GM12872 (cell line): ENCODE results near the gene EDN1.

Experiments used
- CTCF ChIP-seq: IDR thresholded peaks from 3 replicates; pipeline ENCODE4 v1.5.1; 2011; ENCODE audit warnings: low read depth, mild to moderate bottlenecking, low read length, moderate library complexity; ENCODE audit not compliant: insufficient read depth

The EDN1 gene

GRCh38 chr6:12289933-12290820 is at the start of gene EDN1:
EDN1 (plus strand) TSS chr6:12290361; CDS start chr6:12290630, 269 bp downstream.
- peak; percentile 63 for TF ChIP-seq CTCF

- no peak for TF ChIP-seq CTCF
Observed at GRCh38 chr6:12241493-12242175, 48.5 kb upstream of the EDN1 start.

GRCh38 chr6:12243169-12243568 is 47.0 kb upstream of the EDN1 start:
- TF ChIP-seq CTCF, result no peak

- no peak for TF ChIP-seq CTCF
Observed at GRCh38 chr6:12245360-12245759, 44.8 kb upstream of the EDN1 start.

- TF ChIP-seq CTCF, result no peak
Observed at GRCh38 chr6:12245763-12246718, 44.1 kb upstream of the EDN1 start.

GRCh38 chr6:12246900-12247299 is 43.3 kb upstream of the EDN1 start:
- no peak for TF ChIP-seq CTCF
